GM12864 (cell line): ENCODE measurements around the gene BCOR.

Experiments
- DNase-seq: peaks from one replicate; pipeline ENCODE4 v3.0.0-alpha.2; 2011; ENCODE audit warnings: low read depth
- H3K4me3 ChIP-seq: 2 replicates; pipeline ENCODE4 v1.5.1; 2011; ENCODE audit warnings: mild to moderate bottlenecking, low read depth, low read length, control low read depth
- CTCF ChIP-seq: IDR thresholded peaks from 2 replicates; pipeline ENCODE4 v1.5.1; 2011; ENCODE audit warnings: low read depth, mild to moderate bottlenecking, moderate library complexity, low read length, control low read depth, inconsistent platforms; ENCODE audit errors: missing control alignments

BCOR gene

GRCh38 chrX:40130207-40130606 is 32.4 kb upstream of the BCOR start:
- DNase-seq: no peak
- no peak for TF ChIP-seq CTCF
- no peak overlapping the region for H3K4me3 ChIP-seq

GRCh38 chrX:40127052-40127451 is 29.3 kb upstream of the BCOR start:
- no peak for TF ChIP-seq CTCF
- H3K4me3 ChIP-seq: no peak overlapping the region
- no peak for DNase-seq

- DNase-seq: no peak
- no peak overlapping the region for H3K4me3 ChIP-seq
- no peak for TF ChIP-seq CTCF
Observed at GRCh38 chrX:40122487-40122886, 24.7 kb upstream of the BCOR start.

- no peak for DNase-seq
- H3K4me3 ChIP-seq: no peak overlapping the region
- TF ChIP-seq CTCF: no peak
Observed at GRCh38 chrX:40121618-40122017, 23.9 kb upstream of the BCOR start.

- DNase-seq: no peak
- H3K4me3 ChIP-seq: no peak overlapping the region
- no peak for TF ChIP-seq CTCF
Observed at GRCh38 chrX:40120838-40121580, 23.3 kb upstream of the BCOR start.

GRCh38 chrX:40117715-40118285 is 20.0 kb upstream of the BCOR start:
- no peak for TF ChIP-seq CTCF
- DNase-seq: no peak
- no peak overlapping the region for H3K4me3 ChIP-seq

- DNase-seq: no peak
- no peak overlapping the region for H3K4me3 ChIP-seq
- TF ChIP-seq CTCF: no peak
Observed at GRCh38 chrX:40116925-40117324, 19.2 kb upstream of the BCOR start.
